ENCODE measurements around the gene CBX7.

The CBX7 gene

DNA sequence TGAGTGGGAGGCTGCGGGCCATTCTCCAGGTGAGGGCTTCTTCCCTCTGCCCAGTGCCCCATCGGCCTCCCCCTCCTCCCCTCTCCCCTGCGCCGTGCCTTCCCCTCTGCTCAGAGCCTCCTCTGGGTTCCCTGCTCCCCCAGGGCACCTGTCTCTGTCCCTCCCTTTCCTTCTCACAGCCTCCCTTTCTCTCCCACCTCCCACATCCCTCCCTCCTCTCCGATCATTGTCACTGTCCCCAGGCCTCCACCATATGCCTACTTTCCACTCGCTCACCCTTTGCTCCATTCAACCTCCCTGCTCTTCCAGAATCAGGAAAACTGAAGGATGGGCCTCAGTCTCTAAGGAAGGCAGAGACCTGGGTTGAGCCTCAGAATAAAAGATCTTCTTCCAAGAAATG is 65.4 kb downstream of the CBX7 start:
- Histone ChIP-seq H3K36me3 (ENCODE audit: control insufficient read depth, insufficient read depth, low read length) (no peaks in the 10 kb centered on the region), H3K9me3 (ENCODE audit: control insufficient read depth, low read length) (no peaks in the 10 kb centered on the region), H3K4me3 (ENCODE audit: extremely low read depth, insufficient read depth, low read length, poor library complexity, severe bottlenecking) (no peak overlapping the region), H3K27ac (ENCODE audit: low read depth, low read length, severe bottlenecking) (no peak overlapping the region), H3K4me1 (ENCODE audit: control insufficient read depth, insufficient read depth, low read length, poor library complexity, severe bottlenecking) (no peaks in the 10 kb centered on the region)
- 98 to 100% methylated on average over 2 to 6 of the region's 6 CpGs for WGBS, 2 experiments (ENCODE audit: insufficient coverage in 2 of 2)

GRCh38 chr22:39084666-39085065 is 67.8 kb downstream of the CBX7 start:
- no peaks in the 10 kb centered on the region for H3K36me3 ChIP-seq (ENCODE audit: control insufficient read depth, insufficient read depth, low read length)
- H3K4me3 ChIP-seq (ENCODE audit: extremely low read depth, insufficient read depth, low read length, poor library complexity, severe bottlenecking) = no peak overlapping the region
- 92 to 98% methylated on average over 7 to 8 of the region's 8 CpGs for WGBS, 2 experiments (ENCODE audit: insufficient coverage in 2 of 2)
- H3K9me3 ChIP-seq (ENCODE audit: control insufficient read depth, low read length) = no peaks in the 10 kb centered on the region
- no peak overlapping the region for H3K27ac ChIP-seq (ENCODE audit: low read depth, low read length, severe bottlenecking)
- H3K4me1 ChIP-seq (ENCODE audit: control insufficient read depth, insufficient read depth, low read length, poor library complexity, severe bottlenecking) = no peaks in the 10 kb centered on the region

DNA sequence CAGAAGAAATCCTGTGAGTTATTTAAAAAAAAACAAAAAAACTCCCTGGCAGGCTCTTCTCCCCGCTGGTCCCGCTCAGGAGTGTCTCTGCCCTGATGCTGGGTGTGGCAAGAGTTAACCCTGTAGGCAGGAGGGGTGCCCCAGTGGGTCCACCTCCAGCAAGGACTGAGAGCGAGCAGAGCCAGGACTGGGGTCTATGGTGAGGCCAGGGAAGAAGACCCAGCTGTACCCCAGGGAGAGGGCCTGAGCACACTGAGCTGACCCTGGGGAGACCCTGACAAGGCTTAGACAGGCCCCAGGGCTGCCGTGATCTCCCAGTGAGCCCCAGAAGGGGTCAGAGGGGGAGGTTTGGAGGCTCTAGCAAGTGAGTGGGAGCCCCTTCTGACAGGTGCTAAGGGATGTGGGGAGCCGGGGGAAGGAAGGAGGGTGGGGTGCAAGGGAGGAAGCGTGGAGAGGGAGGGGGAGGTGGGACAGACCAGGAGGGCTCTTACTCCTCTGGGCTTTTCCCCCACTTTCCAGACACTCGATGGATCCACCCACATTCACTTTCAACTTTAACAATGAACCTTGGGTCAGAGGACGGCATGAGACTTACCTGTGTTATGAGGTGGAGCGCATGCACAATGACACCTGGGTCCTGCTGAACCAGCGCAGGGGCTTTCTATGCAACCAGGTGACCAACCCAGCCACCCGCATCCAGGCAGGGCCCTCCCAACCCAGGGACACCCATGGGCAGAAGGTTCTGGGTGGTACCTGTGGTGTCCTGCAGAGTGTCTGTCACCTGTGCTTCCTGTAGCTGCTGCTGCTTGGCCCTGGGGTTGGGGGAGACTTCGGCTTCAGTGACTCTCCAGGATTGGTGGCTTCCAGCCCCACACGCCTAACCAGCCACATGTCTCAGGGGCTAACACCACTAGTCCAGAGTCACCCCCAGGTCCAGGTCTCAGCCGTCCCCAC is 69.0 kb downstream of the CBX7 start:
- H3K9me3 ChIP-seq (ENCODE audit: control insufficient read depth, low read length) = no peaks in the 10 kb centered on the region
- no peak overlapping the region for H3K27ac ChIP-seq (ENCODE audit: low read depth, low read length, severe bottlenecking)
- H3K4me3 ChIP-seq (ENCODE audit: extremely low read depth, insufficient read depth, low read length, poor library complexity, severe bottlenecking) = no peak overlapping the region
- no peaks in the 10 kb centered on the region for H3K4me1 ChIP-seq (ENCODE audit: control insufficient read depth, insufficient read depth, low read length, poor library complexity, severe bottlenecking)
- WGBS, 2 experiments (ENCODE audit: insufficient coverage in 2 of 2) = 89 to 95% methylated on average over 9 to 10 of the region's 14 CpGs
- H3K36me3 ChIP-seq (ENCODE audit: control insufficient read depth, insufficient read depth, low read length) = no peaks in the 10 kb centered on the region

DNA sequence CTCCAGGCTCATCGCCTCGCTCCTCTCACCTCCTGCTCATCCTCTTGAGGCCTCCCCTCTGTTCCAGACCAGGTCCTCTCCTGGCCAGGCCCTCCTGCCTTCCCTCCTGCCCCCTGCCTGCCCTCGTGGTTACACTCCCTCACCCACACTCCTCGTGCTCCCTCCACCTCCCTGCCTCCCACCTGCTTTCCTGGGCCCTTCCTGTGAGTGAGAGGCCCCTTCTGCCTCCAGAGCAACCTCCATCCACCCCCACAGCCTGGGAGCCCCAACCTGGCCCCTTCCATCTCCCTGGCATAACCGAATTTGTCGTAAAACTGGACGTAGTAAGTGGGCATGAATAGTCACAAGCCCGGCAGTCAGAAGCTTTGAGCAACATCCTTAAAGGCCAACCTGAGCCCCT is 70.9 kb downstream of the CBX7 start:
- Histone ChIP-seq H3K36me3 (ENCODE audit: control insufficient read depth, insufficient read depth, low read length) (no peaks in the 10 kb centered on the region), H3K4me1 (ENCODE audit: control insufficient read depth, insufficient read depth, low read length, poor library complexity, severe bottlenecking) (peaks cover 3% of the 10 kb centered on the region), H3K9me3 (ENCODE audit: control insufficient read depth, low read length) (no peaks in the 10 kb centered on the region), H3K27ac (ENCODE audit: low read depth, low read length, severe bottlenecking) (no peak overlapping the region), H3K4me3 (ENCODE audit: extremely low read depth, insufficient read depth, low read length, poor library complexity, severe bottlenecking) (no peak overlapping the region)
- WGBS, 2 experiments (ENCODE audit: insufficient coverage in 2 of 2) = 81 to 89% methylated on average over 8 of the region's 8 CpGs

GRCh38 chr22:39081016-39081415 is 71.5 kb downstream of the CBX7 start:
- Histone ChIP-seq H3K36me3 (ENCODE audit: control insufficient read depth, insufficient read depth, low read length) (no peaks in the 10 kb centered on the region), H3K4me1 (ENCODE audit: control insufficient read depth, insufficient read depth, low read length, poor library complexity, severe bottlenecking) (peaks cover 3% of the 10 kb centered on the region), H3K9me3 (ENCODE audit: control insufficient read depth, low read length) (no peaks in the 10 kb centered on the region), H3K27ac (ENCODE audit: low read depth, low read length, severe bottlenecking) (no peak overlapping the region), H3K4me3 (ENCODE audit: extremely low read depth, insufficient read depth, low read length, poor library complexity, severe bottlenecking) (no peak overlapping the region)
- WGBS, 2 experiments (ENCODE audit: insufficient coverage in 2 of 2) = 92 to 97% methylated on average over 10 to 11 of the region's 12 CpGs

Measured in mesodermal cell (in vitro differentiated cells).